NCI-H1436 treated with DMSO at 0.1 percent for 48 hours (cell line): ENCODE measurements around the gene VPS35.
A peak's percentile ranks its signal among the peaks of the same experiment; 100 is the strongest.
"Not testable (repeated sequence)": the region's sequence is repeated elsewhere in the genome, so short reads cannot be mapped to it uniquely, and the experiment has no call there.

Experiments
- DNase-seq: peaks from one replicate; lab custom pipeline; 2025; lab: John Stamatoyannopoulos, UW

The VPS35 gene

DNA sequence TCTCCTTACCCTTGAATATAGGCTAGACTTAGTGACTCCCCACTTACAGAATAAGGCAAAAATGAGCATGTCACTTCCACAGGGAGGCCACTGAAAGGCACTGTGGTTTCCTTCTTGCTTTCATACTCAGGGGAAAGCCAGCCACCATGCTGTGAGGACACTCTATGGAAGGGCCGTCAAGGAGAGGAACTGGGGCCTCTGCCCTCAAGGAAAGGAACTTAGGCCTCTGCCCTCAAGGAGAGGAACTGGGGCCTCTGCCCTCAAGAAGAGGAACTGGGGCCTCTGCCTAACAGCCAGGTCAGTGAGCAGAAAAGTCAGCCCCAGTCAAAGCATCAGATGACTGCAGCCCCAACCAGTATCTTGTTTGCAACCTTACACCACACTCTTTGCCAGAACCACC, 30.1 kb downstream of the VPS35 start:
- no peak for DNase-seq

DNA sequence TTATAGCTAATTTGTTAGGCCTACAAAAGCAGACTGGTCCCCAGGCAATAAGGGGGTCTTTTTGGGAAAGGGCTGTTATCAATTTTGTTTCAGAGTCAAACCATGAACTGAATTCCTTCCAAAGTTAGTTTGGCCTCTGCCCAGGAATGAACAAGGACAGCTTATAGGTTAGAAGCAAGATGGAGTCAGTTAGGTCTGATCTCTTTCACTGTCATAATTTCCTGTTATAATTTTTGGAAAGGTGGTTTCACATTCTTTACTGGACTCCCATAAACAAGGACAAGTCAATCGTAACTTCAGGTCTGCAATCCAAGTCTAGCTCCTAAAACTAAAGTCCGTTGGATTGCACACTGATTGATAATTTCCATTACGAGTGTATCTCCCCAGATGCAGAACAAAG, 37.7 kb downstream of the VPS35 start:
- no peak for DNase-seq

GRCh38 chr16:46650254-46650623, 38.7 kb downstream of the VPS35 start:
- no peak for DNase-seq

- DNase-seq = no peak
Observed at GRCh38 chr16:46649588-46650253, 39.3 kb downstream of the VPS35 start.

DNA sequence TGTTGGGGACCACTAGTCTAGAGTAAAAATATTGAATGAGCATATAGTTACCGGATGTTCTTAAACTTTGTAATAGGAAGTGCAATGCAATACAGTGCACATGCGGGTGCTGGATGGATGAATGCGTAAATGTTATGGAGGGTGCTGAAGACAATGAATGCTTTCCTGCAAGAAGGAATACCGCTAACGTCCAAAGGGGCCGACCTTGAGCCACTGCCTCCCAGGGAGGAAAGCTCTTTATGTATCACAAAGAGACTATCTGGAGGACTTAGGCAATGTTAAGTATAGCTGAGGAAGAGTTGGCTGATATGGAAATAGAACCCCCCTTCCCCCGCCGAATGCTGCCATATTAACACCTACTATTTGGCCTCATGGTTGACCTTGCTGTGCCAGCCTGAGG, 40.3 kb downstream of the VPS35 start:
- no peak for DNase-seq

DNA sequence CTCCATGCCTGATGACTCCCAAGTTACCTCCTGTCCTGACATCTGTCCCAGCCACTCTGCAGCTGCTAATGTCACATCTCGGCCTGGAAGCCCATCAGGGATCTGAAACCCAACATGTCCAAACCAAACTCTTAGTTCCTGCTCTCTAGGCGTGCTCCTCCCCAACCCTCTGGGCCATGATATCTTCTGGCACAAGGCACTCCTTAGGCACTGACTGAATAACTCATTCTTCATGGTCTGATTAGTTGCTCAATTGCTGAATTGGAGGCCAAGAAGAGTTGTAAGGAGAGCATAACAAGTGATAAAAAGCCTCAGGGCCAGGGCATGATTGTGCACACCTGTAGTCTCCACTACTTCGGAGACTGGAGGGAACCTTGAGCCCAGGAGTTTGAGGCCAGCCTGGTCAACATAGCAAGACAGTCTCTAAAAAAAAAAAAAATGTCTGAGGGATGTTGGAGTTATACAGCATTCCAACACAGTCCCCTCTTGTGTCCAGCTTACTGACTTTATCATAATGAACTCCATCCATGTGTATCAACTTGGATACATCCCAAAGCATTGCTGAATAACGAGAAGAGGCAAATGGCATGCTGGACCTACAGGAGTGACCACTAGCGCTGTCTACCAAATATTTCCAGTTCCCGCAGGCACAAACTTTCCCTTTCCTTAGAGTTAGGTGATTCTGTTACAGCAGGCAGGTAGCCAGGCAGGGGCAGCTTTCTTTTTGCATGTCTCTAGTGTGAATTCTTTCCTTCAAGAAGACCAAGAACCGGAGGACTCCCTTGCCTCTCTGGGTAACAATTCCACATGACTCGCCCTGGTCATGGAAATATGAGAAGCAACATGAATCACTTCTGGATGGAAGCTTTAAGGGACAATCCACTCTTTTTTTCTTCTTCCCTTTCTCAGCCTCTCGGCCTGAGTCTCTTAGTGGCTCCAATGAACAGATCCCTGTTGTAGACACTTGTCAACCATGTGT, 49.7 kb downstream of the VPS35 start:
- no peak for DNase-seq

DNA sequence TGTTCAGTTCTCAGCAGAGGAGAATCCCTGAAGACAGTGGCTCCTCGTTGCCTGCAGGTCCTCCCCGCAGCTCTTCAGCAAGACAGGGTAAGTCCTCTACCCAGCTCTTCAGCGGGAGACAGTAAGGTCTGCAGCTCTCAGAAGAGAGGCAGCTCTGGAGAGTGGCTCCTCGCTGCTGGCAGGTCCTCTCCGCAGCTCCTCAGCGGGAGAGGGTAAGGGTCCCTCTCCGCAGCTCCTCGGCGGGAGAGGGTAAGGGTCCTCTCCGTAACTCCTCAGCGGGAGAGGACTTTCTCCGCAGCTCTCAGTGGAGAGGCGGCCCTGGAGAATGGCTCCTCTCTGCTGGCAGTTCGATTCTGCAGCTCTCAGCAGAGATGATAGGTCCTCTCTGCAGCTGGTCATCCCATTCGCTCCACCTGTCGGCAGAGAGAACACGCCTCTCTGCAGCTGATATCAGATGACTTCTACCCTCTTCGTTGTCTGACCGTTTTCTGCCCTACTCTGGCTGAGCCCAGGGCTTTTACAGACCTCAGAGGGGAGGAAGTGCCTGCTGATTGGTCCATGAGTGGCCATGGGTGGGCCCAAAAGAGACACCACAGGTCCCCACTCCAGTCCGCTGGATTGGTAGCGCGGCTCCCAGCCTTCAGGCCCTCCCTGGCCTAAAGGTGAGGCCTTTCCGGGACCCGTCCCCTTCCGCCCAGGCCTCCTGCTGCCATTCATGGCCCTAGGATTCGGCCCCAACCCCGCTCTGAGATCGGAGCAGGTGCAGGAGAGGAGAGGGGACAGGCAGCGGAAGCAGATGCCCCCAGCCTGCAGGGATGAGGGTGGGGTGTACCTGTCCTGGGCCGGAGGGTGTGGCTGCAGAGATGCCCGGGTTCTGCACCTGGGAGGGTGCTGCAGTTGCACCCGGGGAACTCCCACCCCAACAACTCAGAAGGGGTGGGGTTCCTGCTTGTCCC, 55.9 kb downstream of the VPS35 start:
- DNase-seq = no peak

DNA sequence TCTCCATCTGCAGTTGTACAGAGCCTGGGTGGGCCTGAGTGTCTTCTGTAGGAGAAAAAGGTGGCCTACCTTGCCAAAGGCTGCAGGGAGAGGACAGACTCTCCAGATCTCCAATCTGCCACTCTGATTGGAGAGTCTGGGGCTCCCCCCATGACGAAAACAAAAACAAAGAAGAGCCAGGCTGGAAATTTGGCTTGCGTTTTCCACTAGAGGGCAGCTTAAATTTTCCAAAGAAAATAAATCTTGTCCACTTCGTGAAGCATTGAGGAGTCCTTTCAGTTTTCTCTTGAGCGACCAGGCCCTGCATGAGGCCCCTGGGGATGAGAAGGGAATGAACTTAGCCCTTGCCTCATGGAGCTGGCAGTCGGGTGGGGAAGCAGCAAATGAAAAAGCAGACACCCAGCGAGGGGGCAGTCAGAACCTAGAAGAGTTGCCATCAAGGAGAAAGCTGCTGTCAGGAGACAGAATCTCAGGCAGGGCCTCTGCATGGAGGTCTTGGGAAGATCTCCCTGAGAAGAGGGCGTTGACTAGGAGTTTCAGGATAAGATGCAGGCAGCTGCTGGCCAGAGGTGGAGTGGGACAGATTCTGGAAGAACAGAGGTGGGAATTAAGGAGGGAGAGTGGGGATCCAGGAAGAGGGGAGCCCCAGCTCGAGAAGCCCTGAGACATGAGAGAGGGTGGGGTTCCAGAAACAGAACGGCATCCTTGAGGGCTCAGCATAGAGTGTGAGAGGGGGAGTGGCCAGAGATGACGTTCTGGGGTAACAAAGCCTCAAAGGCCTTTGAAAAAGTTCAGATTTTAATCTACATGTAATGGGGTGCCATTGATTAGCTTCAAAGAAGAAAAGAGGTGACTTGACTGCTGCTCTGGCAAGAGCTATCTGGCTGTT, 59.4 kb downstream of the VPS35 start:
- DNase-seq = no peak

DNA sequence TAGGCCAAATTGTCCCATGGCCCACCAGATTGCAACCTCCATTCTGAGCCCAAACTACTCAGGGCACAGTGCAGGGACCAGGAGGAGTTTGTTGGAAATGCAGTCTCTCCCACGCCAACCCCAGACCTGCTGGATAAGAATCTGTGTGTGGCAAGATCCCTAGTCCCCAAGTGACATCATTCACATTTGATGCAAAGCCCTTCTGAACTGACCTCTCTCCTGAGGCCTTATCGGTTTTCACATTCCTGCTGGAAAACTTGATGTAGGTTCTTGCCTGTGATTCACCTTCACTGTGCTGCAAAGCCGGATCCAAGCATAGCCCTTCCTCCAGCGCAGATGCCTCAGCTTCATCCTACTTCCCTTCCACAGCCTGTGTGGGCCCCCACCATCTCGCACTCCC, 61.2 kb downstream of the VPS35 start:
- DNase-seq = no peak

GRCh38 chr16:46626681-46627080, 62.3 kb downstream of the VPS35 start:
- DNase-seq = not testable (repeated sequence)

DNA sequence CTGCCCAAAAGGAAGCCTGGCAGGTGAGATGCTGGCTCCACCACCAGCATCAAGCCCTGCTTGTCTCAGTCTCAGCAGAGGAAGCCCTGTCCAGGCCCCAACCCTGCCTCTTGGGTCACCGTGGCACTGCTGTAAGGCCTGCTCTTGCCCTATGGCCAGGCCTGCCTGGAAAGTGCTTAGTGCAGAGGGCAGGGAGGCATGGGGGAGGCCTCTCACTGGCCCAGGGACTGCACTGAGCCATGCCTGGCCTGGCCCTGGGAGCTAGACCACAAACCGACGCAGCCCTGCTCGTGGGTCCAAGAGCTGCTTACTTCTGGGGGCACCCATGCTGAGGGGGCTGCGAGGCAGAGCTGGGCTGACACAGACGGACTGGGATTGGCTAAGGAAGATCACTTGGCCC, 64.1 kb downstream of the VPS35 start:
- not testable (repeated sequence) for DNase-seq

DNA sequence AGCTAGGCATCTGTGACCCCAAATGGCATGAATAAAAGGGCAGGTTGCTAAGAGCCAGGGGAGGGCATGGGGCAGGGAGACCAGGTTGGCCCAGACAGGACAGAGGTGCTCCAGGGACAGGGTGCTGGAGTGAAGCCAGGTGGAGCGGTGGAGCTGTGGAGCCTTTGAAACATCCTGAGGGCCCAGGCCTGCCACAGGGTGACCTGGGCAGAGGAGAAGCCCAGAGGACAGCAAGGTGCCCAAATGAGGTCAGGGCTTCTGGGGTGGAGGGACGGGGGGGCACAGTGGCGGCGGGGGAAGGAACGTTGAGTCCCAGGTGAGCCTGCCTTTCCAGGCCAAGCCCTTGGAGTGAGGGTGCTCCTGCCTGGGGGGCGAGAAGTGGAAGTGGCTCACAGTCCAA, 65.3 kb downstream of the VPS35 start:
- DNase-seq = not testable (repeated sequence)

DNA sequence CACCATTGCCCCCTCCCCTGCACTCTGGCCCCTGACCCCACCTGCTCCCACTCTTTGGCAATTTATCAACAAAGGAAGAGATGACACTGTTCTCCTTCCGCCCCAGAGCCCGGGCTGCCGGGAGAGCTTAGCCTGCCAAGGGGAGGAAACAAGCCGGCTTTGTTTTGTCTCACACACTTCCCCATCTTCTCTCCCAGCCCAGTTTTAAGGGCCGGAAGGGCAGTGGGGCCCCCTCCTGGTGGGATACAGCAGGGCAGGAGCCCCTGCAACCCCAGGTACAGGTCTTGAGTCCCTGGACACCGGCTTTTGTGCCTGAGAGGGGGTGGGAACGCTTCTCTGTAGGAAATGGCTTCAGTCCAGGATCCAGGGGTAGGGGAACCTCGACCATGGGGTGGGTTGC, 65.7 kb downstream of the VPS35 start:
- not testable (repeated sequence) for DNase-seq

DNA sequence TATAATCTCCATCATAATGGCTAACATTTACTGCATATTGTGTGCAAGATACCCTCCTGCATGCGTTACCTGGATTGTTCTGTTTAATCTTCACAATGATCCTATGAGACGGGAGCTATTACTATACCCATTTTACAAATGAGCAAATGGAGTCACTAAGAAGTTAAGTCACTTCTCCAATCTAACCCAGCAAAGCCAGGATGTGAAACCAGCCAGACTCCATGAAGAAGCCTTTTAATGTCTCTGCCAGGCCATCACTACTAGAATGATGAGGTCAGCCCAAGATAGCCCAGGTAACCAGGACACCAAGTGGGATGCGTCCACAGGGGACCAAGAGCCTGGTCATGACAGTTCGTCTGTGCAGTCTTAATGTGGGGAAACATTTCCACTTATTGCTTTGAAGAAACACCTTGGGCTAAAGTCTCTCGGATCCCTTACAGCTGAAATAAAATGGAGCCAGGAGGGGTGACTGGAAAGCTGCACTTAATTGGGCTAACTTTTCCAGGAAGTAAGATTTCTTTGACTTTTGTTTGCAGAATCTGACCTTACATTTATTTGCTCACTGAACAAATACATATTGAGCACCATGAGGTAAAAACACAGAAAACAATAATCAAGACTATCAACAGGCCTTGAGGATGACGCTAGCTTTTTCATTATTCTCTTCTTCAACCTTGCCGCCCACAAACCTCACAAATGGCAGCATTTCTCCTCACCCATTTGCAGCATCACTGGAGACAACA, 66.9 kb downstream of the VPS35 start:
- DNase-seq = no peak

- peak; percentile 45 for DNase-seq
Observed at GRCh38 chr16:46621006-46621933, 67.7 kb downstream of the VPS35 start, which contains the start of gene SHCBP1. Gene SHCBP1 (minus strand): TSS chr16:46621379. CDS start chr16:46621359, 20 bp downstream.

GRCh38 chr16:46620266-46621005, 68.5 kb downstream of the VPS35 start:
- no peak for DNase-seq

- DNase-seq = no peak
Observed at GRCh38 chr16:46618516-46618915, 70.5 kb downstream of the VPS35 start.

DNA sequence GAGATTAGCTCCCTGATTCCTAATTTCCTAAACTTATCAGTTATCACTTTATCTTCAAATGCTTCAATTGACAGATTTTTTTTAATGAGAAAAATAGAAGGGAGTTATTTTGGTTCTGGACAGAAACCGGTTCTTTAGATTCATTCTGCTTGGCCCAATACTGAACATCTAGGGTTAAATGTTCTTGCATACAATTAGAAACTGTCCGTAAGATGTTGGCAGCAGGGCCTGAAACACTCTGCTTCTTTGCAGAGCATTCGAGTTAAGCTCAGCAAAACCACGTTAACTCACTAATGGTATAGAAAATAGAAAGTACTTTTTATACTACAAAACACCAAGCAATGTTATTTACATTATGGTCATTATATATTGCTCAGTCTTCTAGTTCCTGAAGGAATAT, 75.0 kb downstream of the VPS35 start:
- DNase-seq = no peak
